ENCODE results near the gene KIF26A.
"Not testable (repeated sequence)": the region's sequence is repeated elsewhere in the genome, so short reads cannot be mapped to it uniquely, and the experiment has no call there.

KIF26A gene

DNA sequence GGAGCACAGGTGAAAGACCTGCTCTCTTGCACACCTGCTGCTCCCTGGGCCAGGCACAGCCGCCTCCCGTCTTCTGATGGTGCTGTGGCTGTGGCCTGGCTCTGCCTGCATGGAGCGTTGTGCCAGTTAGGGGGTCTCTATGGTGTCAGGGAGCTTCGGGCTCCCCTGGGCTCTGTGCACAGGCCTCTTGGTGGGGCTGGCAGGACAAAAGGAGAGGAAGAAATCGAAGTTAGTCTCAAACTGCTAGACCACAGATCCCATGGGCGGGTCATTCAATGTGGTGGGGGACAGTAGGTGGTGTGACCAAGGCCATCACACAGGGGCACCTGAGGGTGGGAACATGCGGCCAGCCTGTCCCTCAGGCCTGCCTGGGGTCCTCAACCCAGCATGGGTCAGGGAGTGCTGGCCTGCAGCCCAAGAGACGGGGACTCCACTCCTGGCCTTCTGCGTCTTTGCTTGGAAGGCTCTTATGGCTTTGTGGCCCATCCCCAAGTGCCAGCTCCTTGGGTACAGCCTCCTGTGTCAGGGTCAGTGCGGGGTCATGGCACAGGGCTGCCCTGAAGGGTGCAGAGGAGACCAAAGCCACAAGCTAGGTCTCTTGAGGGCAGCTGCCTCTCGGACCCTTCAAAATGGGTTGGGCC lies 84.1 kb downstream of the KIF26A start:
- DNase-seq (ENCODE audit: low spot score), result no peak

DNA sequence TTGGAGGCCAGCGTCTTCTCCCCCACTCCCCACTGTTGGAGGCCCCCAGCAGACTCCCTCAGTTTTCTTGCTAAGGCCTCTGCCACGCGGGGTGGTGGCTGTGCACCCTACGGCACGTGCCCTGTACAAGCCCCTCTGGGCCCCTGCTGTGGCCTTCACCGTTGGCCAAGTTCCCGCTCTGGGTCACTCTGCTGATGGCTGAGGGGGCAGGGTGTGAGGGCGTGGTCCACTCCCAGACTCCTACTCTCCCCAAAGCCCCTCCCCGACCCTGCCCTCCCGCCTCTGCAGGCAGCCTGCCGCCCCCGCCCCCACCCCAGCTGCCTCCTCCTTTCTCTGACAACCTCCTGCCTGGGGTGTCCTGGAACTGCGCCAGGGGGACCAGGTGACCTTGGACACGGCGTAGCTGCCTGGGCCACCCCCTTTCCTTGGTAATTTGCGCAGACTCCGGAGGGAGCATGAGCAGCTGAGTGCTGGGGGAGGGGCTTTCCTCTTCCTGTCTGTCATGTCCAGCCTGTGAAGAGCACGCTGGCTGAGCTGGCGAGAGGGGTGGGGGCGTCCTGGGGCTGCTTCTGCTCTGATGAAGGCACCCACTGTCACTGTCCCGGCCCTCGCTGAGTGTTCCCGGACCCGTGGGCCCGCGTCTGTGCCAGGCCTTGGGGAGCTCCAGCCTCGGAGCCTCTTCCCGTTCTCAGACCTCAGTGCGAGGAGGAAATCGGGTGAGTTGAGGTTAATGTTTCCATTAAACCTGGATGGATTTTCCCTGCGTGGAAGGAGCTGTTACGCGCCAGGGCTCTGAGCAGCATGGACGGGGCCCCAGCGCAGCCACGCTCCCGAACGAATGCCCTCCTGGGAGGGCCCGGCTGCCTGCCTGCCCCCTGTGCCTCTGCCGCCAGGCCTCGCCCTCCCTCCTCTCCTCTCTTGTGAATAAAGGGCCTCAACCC lies 85.0 kb downstream of the KIF26A start:
- no peak for DNase-seq (ENCODE audit: low spot score)

DNA sequence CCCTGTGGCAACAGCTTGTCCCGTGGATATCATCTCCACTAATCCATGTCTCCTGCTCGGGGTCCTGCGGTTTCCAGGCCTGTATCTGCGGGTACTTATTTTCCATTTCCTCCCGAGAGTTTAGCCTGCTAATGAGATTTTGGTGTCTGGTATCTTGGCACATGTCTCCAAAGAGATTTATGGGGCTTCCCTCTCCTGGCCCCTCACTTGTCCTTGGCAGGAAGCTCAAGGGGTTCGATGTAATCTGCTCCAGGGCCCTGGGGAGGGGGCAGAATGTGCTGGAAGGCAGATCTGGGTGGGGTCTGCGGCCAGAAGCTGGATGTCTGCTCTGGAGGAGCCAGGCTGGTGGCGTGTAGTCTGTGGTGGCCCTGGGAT lies 85.7 kb downstream of the KIF26A start:
- no peak for DNase-seq (ENCODE audit: low spot score)

DNA sequence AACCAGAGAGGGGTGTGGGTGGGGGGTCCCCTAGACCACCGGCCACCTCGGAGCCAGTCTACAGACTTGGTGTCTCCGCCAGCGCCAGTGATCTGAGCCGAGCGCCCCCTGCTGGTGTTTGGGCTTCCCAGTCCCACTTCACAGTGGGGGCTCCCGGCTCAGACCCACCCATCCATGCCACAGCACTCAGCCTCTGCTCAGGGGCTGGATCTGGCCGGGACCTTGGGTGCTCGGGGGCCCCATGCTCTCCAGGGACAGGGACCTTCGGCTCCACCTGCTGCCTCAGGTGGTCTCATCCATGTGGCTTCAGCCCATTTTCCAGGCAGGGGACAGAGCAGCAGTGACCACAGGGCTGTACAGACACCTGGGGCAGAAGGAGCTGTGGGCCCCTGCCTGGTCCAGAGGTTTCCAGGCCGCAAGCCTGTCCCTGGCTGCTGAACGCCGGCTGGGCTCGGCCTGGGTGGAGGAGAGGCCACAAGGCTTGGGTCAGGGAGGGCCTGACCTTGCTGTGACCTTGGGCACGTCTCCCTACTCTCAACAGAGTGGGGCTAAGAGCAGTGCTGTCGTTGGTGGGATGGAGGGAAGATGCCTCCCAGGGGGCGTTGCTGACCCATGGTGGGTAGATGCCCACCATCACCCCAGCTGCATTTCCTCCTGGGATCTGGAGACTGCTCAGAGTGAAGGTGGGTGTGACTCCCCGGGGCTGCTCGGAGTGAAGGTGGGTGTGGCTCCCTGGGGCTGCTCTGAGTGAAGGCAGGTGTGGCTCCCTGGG lies 86.3 kb downstream of the KIF26A start:
- no peak for DNase-seq (ENCODE audit: low spot score)

DNA sequence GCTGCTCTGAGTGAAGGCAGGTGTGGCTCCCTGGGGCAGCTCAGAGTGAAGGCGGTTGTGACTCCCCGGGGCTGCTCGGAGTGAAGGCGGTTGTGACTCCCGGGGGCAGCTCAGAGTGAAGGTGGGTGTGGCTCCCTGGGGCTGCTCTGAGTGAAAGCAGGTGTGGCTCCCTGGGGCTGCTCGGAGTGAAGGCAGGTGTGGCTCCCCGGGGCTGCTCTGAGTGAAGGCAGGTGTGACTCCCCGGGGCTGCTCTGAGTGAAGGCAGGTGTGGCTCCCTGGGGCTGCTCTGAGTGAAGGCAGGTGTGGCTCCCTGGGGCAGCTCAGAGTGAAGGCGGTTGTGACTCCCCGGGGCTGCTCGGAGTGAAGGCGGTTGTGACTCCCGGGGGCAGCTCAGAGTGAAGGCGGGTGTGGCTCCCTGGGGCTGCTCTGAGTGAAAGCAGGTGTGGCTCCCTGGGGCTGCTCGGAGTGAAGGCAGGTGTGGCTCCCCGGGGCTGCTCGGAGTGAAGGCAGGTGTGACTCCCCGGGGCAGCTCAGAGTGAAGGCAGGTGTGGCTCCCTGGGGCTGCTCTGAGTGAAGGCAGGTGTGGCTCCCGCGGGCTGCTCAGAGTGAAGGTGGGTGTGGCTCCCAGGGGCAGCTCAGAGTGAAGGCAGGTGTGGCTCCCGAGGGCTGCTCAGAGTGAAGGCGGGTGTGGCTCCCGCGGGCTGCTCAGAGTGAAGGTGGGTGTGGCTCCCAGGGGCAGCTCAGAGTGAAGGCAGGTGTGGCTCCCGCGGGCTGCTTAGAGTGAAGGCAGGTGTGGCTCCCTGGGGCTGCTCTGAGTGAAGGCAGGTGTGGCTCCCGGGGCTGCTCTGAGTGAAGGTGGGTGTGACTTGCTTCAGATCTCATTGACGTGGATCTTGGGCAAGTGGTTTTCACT lies 87.1 kb downstream of the KIF26A start:
- DNase-seq (ENCODE audit: low spot score), result not testable (repeated sequence)

DNA sequence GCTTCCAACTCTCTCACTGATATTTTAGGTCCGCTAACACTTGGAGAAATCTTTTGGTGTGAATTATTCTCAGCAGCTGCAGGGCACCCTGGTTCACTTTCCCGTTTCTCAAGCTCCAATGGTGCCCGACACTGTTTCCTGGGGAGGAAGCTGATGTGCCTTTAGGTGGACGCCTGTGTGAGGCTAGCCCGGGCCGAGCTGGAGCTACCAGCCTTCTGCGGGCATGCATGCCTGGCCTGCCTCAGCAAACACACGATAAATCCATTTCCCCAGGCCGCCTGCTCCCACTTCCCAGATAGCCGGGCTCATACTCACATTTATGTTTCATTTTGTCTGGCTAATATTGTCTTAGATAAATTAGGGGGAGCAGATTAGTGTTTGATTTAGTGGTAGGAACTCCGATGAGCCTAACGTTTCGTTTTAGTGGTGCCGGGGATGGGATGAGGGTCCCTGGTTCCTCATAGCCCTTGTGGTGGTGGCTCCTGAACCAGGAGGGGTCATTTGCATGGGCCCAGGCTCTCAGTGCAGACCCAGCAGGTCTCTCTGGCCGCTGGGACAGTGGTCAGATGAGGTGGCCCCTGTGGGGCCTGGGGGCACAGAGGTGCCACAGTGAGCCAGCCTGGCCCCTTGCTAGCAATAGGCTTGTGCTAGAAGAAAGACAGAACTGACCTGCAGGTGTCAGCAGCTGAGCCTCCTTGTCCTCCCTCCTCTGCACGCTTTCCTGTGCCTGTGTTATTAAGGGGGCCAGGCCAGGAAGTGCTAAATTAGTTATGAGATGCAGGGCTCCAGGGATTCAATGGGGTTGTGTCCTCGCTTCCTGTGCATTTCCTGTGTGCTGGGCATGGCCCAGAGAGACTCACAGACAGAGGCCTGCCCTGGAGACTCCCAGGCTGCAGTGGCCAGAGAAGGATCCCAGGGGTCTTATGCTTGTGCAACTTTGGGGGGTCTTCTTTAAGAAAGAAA lies 88.3 kb downstream of the KIF26A start:
- DNase-seq (ENCODE audit: low spot score), result no peak

DNA sequence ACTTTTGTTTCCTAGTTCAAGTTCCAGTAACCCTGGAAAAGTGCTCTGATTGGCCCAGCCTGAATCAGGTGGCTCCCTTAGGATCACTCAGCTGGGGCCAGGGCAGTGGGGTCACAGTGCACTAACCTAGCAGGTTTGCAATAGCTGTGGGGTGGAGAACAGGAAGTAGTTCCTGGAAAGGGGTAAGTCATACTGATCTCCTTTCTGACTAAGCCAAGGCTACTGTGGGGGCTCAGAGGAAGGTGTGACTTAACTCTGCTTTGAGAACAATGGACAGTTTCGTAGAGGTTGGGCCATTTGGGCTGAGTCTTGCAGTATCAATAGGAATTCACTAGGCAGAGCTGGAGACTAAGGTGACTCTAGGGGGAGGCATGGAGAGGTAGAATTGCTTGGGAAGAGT lies 89.4 kb downstream of the KIF26A start:
- no peak for DNase-seq (ENCODE audit: low spot score)

DNA sequence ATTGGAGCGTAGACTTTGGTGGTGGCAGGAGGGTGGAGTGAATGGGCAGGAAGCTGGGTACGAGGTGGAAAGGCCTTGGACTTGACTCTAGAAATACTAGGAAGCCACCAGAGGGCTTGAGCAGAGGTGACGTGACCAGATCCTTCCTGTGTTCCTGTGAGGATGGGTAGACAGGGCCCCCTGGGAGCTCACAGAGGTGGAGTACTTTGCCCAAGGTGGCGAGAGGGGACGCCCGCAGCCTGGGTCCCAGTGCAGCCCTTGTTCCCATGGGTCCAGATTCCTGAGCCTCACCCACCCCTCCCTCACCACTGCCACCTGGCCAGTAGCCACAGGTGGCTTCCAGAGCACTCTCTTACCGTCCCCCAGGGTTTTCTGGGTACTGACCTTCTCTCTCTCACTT lies 89.8 kb downstream of the KIF26A start:
- no peak for DNase-seq (ENCODE audit: low spot score)

DNA sequence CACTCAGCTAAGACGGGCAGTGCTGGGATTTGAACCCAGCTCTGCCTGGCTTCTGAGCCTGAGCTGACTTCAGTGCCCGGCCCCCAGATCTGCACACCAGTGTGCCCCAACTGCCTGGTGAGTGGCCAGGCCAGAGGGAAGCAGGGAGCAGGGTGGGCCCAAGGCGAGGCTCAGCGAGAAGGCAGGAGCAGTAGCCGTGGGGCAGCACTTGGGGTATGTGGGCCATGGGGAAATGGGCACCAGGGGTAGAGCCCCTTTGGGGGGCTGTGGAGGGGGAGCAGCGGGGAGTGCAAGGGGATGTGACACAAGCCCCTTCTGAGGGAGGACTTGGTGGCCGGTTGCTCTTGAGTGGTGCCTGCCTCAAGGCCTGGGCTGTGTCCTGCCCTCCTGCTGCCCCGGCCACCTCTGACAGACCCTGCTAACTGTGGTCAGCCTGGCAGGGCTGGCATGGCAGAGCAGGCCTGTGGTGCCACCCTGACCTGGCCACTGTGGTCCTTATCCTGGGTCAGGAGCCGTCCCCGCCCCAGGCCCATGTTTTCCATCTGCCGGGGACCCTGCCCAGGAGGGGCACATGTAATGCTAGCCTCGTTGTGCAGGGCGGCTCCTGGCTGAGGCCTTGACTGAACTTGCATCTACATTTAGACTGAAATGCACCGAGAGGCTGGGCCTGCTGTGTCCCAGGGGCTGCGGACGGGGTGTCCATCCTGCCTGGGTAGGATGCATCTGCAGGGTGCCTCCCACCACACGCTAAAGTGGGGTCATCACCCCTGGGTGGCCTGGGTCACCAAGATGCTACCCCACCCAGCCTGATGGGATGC lies 90.5 kb downstream of the KIF26A start:
- no peak for DNase-seq (ENCODE audit: low spot score)

DNA sequence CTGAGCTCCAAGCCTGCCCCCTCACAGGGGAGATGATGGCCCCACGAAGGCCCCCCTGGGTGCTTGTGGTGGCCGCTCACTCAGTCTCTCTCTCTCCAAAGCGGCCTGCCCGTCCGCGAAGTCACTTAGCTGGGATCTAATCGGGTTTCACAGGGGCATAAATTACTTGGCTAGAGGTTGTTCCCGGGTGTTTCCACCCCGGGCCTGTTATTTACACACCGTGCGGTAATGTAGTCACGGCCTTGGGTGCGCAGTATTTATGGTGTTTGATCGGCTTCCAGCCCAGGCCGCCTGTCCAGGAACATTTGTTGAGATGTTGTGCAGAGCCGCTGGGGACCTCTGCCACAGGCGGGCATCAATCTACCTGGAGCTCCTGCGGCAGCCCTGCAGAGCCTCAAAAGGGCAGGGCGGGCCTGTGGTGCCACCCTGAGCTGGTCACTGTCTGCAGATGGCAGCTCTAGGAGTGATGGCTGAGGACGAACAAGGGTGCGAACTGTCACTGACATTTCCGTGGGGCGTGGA lies 91.2 kb downstream of the KIF26A start:
- no peak for DNase-seq (ENCODE audit: low spot score)

DNA sequence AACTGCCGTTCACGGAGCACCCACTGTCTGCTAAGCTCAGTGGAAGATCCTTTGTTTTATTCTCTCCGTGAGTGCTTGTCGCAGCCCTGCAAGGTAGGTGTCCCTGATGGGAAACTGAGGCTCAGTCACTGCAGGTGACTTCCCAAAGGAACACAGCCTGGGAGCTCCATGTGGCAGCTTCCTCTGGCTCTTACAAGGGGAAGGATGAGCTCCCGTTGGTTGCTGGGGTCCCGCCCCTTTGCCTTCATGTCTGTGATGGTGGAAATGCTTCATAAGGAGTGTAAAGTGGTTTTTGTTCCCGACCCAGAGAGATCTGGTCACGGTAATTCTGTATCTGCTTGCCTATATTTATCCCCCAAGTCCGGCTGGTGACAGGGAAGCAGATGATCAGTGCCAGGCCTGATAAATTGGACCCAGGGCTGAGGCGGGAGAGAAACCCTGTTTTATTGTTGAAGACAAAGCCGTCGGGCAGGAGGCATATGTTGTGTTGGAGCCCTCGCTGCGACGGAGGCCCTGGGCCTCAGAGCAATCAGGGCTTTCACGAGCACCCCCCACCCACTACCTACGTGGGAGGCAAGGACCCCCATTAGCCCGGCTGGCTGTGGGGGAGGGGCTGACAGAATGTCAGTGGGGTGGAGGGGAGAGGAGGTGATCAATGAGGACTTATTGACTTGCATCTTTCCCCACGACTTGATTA lies 91.9 kb downstream of the KIF26A start:
- DNase-seq (ENCODE audit: low spot score), result no peak
